Measurements from ENCODE around the gene RASGRF1. TPM values are rescaled to one million over a fixed set of nuclear protein-coding genes. Genes with fewer than 3 reads are reported as not detected.

RASGRF1 gene
- total RNA-seq, 6 experiments from 2014 or later = 0.29 TPM; not detected in 5

DNA sequence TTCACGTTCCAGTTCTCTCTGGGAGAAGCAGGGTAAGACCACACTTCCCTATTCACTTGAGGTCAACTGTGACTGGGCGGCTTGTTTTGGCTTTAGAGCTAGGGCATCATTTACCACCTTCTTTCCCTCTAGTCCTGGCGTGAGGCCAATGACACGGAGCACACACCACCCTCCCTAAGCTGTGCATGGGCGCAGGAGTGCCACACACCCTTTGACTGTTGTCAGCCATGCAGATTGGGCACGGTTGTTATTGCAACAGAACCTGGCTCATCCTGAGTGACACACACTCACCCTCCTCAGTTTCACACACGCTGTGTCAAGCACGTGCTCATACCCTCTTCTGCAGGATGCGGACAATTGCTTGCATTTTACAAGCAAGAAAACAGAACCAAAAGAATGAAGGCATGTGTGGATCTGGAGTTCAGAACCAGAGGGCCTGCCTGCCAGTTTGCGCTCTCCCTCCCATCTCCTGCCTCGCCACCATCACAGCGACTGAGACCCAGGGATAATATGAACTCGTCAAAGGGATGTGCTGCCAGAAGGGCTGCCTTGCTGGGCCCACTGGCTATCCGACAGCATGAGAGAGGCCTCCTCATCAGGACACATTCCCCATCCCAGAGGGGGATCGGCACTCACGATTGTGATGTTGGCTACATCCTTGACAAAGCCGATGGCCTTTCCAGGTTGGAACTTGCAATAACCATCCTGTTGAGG is 163.3 kb downstream of the RASGRF1 start:
- Histone ChIP-seq H3K27me3 (no peaks in the 10 kb centered on the region), H3K36me3 (peaks cover 0 to 50% (median 9%) of the 10 kb centered on the region in 4 donors), H3K4me1 (peaks cover 0 to 6% (median 0%) of the 10 kb centered on the region in 4 donors), H3K4me3 (no peak overlapping the region), H3K9me3 (no peaks in the 10 kb centered on the region), H3K27ac (no peak overlapping the region)
- DNase-seq (peak in 1 of 3 donors; percentile 47), ATAC-seq (peak in 1 of 4 donors; percentile 7)
- 70% methylated on average over 7 of the region's 17 CpGs for WGBS (ENCODE audit: insufficient coverage, low coverage, low lambda C conversion rate, missing lambda C conversion rate)
- intact Hi-C loops (cut with DNase I) = loop anchor here (10.0 kb wide), 3 partner anchors 48 to 248 kb away; no protein-coding TSS in a partner anchor
- TF ChIP-seq, protein P1, sequence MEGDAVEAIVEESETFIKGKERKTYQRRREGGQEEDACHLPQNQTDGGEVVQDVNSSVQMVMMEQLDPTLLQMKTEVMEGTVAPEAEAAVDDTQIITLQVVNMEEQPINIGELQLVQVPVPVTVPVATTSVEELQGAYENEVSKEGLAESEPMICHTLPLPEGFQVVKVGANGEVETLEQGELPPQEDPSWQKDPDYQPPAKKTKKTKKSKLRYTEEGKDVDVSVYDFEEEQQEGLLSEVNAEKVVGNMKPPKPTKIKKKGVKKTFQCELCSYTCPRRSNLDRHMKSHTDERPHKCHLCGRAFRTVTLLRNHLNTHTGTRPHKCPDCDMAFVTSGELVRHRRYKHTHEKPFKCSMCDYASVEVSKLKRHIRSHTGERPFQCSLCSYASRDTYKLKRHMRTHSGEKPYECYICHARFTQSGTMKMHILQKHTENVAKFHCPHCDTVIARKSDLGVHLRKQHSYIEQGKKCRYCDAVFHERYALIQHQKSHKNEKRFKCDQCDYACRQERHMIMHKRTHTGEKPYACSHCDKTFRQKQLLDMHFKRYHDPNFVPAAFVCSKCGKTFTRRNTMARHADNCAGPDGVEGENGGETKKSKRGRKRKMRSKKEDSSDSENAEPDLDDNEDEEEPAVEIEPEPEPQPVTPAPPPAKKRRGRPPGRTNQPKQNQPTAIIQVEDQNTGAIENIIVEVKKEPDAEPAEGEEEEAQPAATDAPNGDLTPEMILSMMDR (IDR thresholded peaks at IDR 0.05) = no peak
- no peak for TF ChIP-seq POLR2A (IDR thresholded peaks at IDR 0.05)

DNA sequence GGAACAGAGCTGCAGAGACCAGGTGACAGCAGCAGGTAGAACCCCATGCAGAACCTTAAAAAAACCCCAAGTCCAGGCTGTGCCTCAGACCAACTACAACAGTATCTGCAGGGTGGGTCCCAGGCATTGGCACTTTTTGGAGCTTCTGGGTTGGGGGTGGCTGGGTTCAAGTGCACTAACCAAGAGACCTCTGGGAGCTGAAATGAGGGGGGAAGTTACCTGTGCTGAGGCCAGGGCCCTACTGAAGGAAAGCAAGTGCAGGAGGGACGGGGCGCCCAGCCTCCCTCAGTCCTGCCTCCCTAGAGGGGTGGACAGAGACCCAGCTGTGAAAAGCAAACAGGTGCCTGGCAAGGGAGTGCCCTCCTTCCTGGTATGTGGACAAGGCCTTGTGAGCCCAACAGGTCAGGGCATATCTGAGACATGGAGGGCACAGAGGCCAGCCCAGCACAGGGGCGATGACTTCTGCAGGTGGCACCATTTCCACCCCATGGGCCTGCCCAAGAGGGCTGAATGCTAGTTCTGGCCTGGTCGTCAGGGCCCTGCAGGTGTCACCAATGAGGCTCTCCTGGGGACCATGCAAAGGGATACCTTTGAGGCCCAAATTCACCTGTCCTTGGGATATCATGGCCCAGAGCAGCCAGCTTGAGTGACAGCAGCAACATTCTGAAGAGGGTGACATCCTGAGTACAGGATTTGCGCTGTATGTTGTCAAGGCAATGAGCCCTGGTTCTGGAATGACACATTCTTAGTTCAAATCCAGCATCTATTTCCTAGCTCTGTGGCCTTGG is 164.4 kb downstream of the RASGRF1 start:
- Histone ChIP-seq H3K36me3 (peaks cover 0 to 54% (median 18%) of the 10 kb centered on the region in 4 donors), H3K9me3 (no peaks in the 10 kb centered on the region), H3K4me3 (no peak overlapping the region), H3K27me3 (no peaks in the 10 kb centered on the region), H3K27ac (no peak overlapping the region), H3K4me1 (peaks cover 0 to under 1% (median 0%) of the 10 kb centered on the region in 4 donors)
- ATAC-seq = peak in 2 of 4 donors; percentile 8 to 10
- intact Hi-C loops (cut with DNase I) = loop anchor here (10.0 kb wide), 3 partner anchors 49 to 249 kb away; no protein-coding TSS in a partner anchor
- DNase-seq = peak in 1 of 3 donors; percentile 39
- TF ChIP-seq POLR2A (IDR thresholded peaks at IDR 0.05) = no peak
- TF ChIP-seq, protein P1 (IDR thresholded peaks at IDR 0.05) = no peak
- WGBS (ENCODE audit: insufficient coverage, low coverage, low lambda C conversion rate, missing lambda C conversion rate) = no CpG with 5 or more reads among the region's 5 CpGs

DNA sequence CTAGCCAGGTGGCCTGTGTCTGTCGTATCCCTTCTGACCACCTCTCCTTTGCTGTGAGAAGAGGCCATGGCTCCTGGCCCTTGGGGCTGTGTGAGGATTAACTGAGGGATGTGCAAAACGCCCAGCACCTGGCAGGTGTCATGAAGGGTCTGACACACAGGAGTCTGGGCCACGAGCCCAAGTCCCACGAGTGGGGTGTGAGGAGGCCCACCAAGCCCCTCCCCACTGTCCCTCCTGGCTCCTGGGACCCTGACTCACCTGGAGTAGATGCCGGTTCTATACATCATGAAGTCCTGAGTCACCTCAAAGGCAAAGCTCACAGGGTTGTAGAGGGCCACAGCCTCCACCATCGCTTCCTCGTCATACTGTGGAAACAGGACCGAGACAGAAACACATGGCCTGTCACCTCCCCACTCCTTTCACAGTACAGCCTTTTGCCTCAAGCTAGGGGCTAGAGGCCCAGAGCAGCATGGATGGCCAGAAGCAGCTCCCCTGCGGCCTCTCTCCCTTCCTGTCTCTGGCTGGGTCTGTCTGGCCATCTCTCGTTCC is 165.4 kb downstream of the RASGRF1 start:
- no peak overlapping the region for H3K27ac ChIP-seq
- TF ChIP-seq, protein P1 (IDR thresholded peaks at IDR 0.05) = no peak
- no peak for TF ChIP-seq POLR2A (IDR thresholded peaks at IDR 0.05)
- H3K4me1 ChIP-seq = no peaks in the 10 kb centered on the region
- no peaks in the 10 kb centered on the region for H3K9me3 ChIP-seq
- no peak overlapping the region for H3K4me3 ChIP-seq
- DNase-seq (peak in 1 of 3 donors; percentile 35), ATAC-seq (no peak)
- H3K36me3 ChIP-seq = peaks cover 0 to 57% (median 18%) of the 10 kb centered on the region in 4 donors
- WGBS (ENCODE audit: insufficient coverage, low coverage, low lambda C conversion rate, missing lambda C conversion rate) = 93% methylated on average over 4 of the region's 10 CpGs
- intact Hi-C loops (cut with DNase I) = loop anchor here (10.0 kb wide), 3 partner anchors 50 to 250 kb away; no protein-coding TSS in a partner anchor
- no peaks in the 10 kb centered on the region for H3K27me3 ChIP-seq

GRCh38 chr15:78923480-78924360 is 166.9 kb downstream of the RASGRF1 start:
- TF ChIP-seq POLR2A (IDR thresholded peaks at IDR 0.05) = no peak
- TF ChIP-seq, protein P1 (IDR thresholded peaks at IDR 0.05) = no peak
- 92% methylated on average over 14 of the region's 18 CpGs for WGBS (ENCODE audit: insufficient coverage, low coverage, low lambda C conversion rate, missing lambda C conversion rate)
- Histone ChIP-seq H3K27me3 (no peaks in the 10 kb centered on the region), H3K4me3 (no peak overlapping the region), H3K27ac (no peak overlapping the region), H3K9me3 (no peaks in the 10 kb centered on the region), H3K36me3 (peaks cover 0 to 56% (median 20%) of the 10 kb centered on the region in 4 donors), H3K4me1 (no peaks in the 10 kb centered on the region)
- ATAC-seq (no peak), DNase-seq (peak in 1 of 3 donors; percentile 40)
- intact Hi-C loops (cut with DNase I) = loop anchor here (10.0 kb wide), 3 partner anchors 51 to 251 kb away; no protein-coding TSS in a partner anchor
